A673 (cell line): ENCODE data around the gene UFSP1. TPM values are rescaled to one million over a fixed set of nuclear protein-coding genes. Genes with fewer than 3 reads are reported as not detected.

Source experiments
- BruUV-seq: library from RNA; stranded (reverse); fragments of 400-500 nt; replicated peaks from 2 replicates; lab custom pipeline; 2021; lab: Mats Ljungman, UMichigan
- CTCF ChIA-PET: fragments of 300-600 bp; sonication (Branson Sonifier 250); formaldehyde crosslinking; loops from one replicate; lab custom pipeline; 2022; ENCODE audit warnings: antibody characterized with exemption; lab: Charles Lee
- POLR2A ChIA-PET: fragments of 300-600 bp; sonication (Branson Sonifier 250); formaldehyde crosslinking; loops from one replicate; lab custom pipeline; 2022; ENCODE audit warnings: antibody characterized with exemption; ENCODE audit not compliant: low non-redundant PET; lab: Charles Lee
- DNase-seq: peaks from one replicate; pipeline ENCODE4 v3.0.0-alpha.2; 2015; ENCODE audit warnings: low spot score
- H3K27ac ChIP-seq: fragments of 200-600 bp; sonication (generic); 2 replicates; pipeline ENCODE4 v1.5.1; 2016; ENCODE audit warnings: mixed run types, low read depth, mild to moderate bottlenecking, mixed read lengths, antibody characterized with exemption, low read length; ENCODE audit not compliant: poor library complexity, severe bottlenecking
- H3K27me3 ChIP-seq: fragments of 200-600 bp; sonication (generic); replicated peaks from 2 replicates; pipeline ENCODE4 v1.6.1; 2017; ENCODE audit warnings: mixed run types, low read depth, mild to moderate bottlenecking, mixed read lengths, antibody characterized with exemption, low read length; ENCODE audit not compliant: insufficient read depth, poor library complexity
- H3K36me3 ChIP-seq: fragments of 200-600 bp; sonication (generic); 2 replicates; pipeline ENCODE4 v1.6.1; 2016; ENCODE audit warnings: mixed run types, mild to moderate bottlenecking, mixed read lengths, antibody characterized with exemption, low read length; ENCODE audit not compliant: insufficient read depth, poor library complexity, severe bottlenecking
- H3K4me1 ChIP-seq: fragments of 200-600 bp; sonication (generic); 2 replicates; pipeline ENCODE4 v1.6.1; 2017; ENCODE audit warnings: mixed run types, mild to moderate bottlenecking, mixed read lengths, antibody characterized with exemption, low read length; ENCODE audit not compliant: insufficient read depth, poor library complexity, severe bottlenecking
- H3K4me3 ChIP-seq: fragments of 200-600 bp; sonication (generic); 2 replicates; pipeline ENCODE4 v1.5.1; 2016; ENCODE audit warnings: low read depth, mixed run types, mild to moderate bottlenecking, mixed read lengths, low read length; ENCODE audit not compliant: poor library complexity, severe bottlenecking
- H3K9me3 ChIP-seq: fragments of 200-600 bp; sonication (generic); 2 replicates; pipeline ENCODE4 v1.6.1; 2016; ENCODE audit warnings: mixed run types, low read depth, mild to moderate bottlenecking, mixed read lengths, antibody characterized with exemption, low read length; ENCODE audit not compliant: poor library complexity, severe bottlenecking
- EZH2 ChIP-seq: fragments of 200-600 bp; sonication (generic); IDR thresholded peaks from 2 replicates; pipeline ENCODE4 v1.6.1; 2017; ENCODE audit warnings: borderline replicate concordance, low read depth, mild to moderate bottlenecking, mixed read lengths, antibody characterized with exemption, low read length; ENCODE audit not compliant: poor library complexity, severe bottlenecking
- intact Hi-C: fragments of 100-400 bp; cut with micrococcal nuclease; formaldehyde crosslinking; loops from one replicate; pipeline ENCODE4 v1.10.0; 2022; ENCODE audit not compliant: unreplicated experiment
- total RNA-seq: library from RNA; stranded (reverse); gene quantifications from 2 replicates; pipeline ENCODE4 v1.2.3, GENCODE V29; 2021
- TF ChIP-seq, protein P1 (sequence below): fragments of 300-800, 200-600 bp; sonication (generic); conservative IDR thresholded peaks from 2 replicates; pipeline ENCODE4 v1.5.1; 2017; ENCODE audit warnings: low read depth, mild to moderate bottlenecking, antibody characterized with exemption, low read length, moderate library complexity, mixed read lengths

The UFSP1 gene
- total RNA-seq, 1 experiment from 2014 or later = 5.0 TPM

DNA sequence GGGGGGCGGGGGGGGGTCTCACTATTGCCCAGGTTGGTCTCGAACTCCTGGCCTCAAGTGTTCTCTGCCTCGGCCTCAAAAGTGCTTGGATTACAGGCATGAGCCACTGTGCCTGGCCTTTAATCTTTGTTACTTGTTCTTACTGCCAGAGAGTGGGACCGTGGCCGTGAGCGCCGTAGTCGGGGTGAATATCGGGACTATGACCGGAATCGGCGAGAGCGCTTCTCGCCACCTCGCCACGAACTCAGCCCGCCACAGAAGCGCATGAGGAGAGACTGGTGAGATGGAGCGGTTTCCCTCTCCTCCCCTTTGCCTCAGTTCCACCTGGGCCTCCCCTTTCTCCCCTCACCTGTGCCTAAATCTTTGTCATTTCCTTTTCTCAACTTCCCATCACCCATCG is 8.4 kb downstream of the UFSP1 start:
- Histone ChIP-seq H3K36me3 (peaks cover 89% of the 10 kb centered on the region), H3K27ac (no peak overlapping the region), H3K4me3 (no peak overlapping the region), H3K9me3 (no peaks in the 10 kb centered on the region), H3K27me3 (no peaks in the 10 kb centered on the region), H3K4me1 (peaks cover 14% of the 10 kb centered on the region)
- TF ChIP-seq, protein P1, sequence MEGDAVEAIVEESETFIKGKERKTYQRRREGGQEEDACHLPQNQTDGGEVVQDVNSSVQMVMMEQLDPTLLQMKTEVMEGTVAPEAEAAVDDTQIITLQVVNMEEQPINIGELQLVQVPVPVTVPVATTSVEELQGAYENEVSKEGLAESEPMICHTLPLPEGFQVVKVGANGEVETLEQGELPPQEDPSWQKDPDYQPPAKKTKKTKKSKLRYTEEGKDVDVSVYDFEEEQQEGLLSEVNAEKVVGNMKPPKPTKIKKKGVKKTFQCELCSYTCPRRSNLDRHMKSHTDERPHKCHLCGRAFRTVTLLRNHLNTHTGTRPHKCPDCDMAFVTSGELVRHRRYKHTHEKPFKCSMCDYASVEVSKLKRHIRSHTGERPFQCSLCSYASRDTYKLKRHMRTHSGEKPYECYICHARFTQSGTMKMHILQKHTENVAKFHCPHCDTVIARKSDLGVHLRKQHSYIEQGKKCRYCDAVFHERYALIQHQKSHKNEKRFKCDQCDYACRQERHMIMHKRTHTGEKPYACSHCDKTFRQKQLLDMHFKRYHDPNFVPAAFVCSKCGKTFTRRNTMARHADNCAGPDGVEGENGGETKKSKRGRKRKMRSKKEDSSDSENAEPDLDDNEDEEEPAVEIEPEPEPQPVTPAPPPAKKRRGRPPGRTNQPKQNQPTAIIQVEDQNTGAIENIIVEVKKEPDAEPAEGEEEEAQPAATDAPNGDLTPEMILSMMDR = no peak
- TF ChIP-seq EZH2 = no peak
- CTCF ChIA-PET = no interaction called here
- DNase-seq = no peak
- POLR2A ChIA-PET = no interaction called here
- intact Hi-C loops = no loop called here
- BruUV-seq = no TSS peak

DNA sequence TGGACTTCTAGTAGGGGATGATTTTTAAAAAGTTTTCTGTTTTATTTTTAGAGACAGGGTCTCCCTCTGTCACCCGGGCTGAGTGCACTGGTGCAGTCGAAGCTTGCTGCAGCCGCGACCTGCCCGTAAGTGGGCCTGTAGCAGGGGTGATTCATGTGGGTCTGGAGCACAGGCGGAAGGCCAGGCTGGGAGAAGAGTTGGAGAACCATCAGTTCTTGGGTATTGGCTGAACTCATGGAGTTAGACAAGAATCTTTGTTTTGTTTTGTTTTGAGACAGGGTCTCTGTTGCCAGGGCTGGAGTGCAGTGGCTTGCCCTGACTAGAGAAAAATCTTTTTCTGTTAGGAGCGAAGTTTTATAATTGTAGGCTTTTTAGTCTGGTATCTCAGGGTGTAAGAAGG is 8.9 kb downstream of the UFSP1 start:
- peaks cover 85% of the 10 kb centered on the region for H3K36me3 ChIP-seq
- POLR2A ChIA-PET = no interaction called here
- H3K9me3 ChIP-seq = no peaks in the 10 kb centered on the region
- no peak for TF ChIP-seq EZH2
- TF ChIP-seq, protein P1 = no peak
- no peak overlapping the region for H3K4me3 ChIP-seq
- intact Hi-C loops = no loop called here
- no TSS peak for BruUV-seq
- DNase-seq = no peak
- peaks cover 14% of the 10 kb centered on the region for H3K4me1 ChIP-seq
- CTCF ChIA-PET = no interaction called here
- H3K27me3 ChIP-seq = no peaks in the 10 kb centered on the region
- H3K27ac ChIP-seq = no peak overlapping the region

DNA sequence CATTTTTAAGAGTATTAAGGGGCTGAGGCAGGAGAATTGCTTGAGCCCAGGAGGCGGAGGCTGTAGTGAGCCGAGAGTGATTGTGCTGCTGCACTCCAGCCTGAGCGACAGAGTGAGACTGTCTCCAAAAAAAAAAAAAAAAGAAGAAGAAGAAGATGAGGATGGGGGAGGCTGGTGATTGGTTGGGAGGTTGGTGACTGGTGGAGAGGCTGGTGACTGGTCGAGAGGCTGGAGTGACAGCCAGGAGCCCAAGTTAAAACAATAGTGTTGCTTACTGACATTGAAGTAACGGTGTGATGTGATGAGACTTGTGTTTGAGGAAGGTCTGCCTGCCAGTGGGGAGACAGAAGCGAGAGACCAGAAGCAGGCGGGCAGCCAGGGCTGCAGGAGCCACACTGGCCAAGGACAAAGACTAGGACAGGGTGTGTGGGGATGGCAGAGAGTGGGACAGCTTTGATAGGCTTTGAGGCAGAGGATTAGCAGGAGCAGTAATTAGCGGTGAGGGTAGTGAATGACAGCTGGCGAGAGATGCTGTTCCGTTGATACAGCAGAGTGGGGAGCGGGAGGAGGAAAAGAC is 9.7 kb downstream of the UFSP1 start:
- ChIA-PET POLR2A (no interaction called here), CTCF (no interaction called here)
- no peak overlapping the region for H3K4me3 ChIP-seq
- TF ChIP-seq, protein P1 = no peak
- no peak for TF ChIP-seq EZH2
- no peaks in the 10 kb centered on the region for H3K27me3 ChIP-seq
- DNase-seq = no peak
- BruUV-seq = no TSS peak
- H3K9me3 ChIP-seq = no peaks in the 10 kb centered on the region
- peaks cover 77% of the 10 kb centered on the region for H3K36me3 ChIP-seq
- H3K27ac ChIP-seq = no peak overlapping the region
- intact Hi-C loops = no loop called here
- peaks cover 14% of the 10 kb centered on the region for H3K4me1 ChIP-seq
